Tibial artery (tissue), 4 donors: ENCODE results near the gene NINJ2.

Experiments
- DNase-seq, 2 donors: peaks; one replicate each; pipeline ENCODE4 v3.0.0-alpha.2; 2019
- H3K27ac ChIP-seq, 2 donors: fragments of 200-600 bp; sonication (generic) in 1 of 2; 1 replicate in 1 of 2; 2 replicates in 1 of 2; pipeline ENCODE4 v1.5.1; 2018 to 2019; ENCODE audit warnings: mild to moderate bottlenecking in 1 of 2
- H3K27me3 ChIP-seq, 2 donors: fragments of 200-600 bp; sonication (generic) in 1 of 2; one replicate each; pipeline versions ENCODE4 v1.5.1 to v1.6.0; 2016 to 2019
- H3K36me3 ChIP-seq, 3 donors: fragments of 200-600 bp; sonication (generic) in 2 of 3; one replicate each; pipeline ENCODE4 v1.5.1; 2016 to 2019; ENCODE audit warnings: mild to moderate bottlenecking in 2 of 3
- H3K4me1 ChIP-seq, 4 donors: fragments of 200-600 bp; sonication (generic) in 2 of 4; 1 replicate in 3 of 4; 2 replicates in 1 of 4; pipeline ENCODE4 v1.5.1; 2016 to 2019
- H3K4me3 ChIP-seq, 2 donors: fragments of 200-600 bp; sonication (generic) in 1 of 2; 1 replicate in 1 of 2; 2 replicates in 1 of 2; pipeline ENCODE4 v1.5.1; 2018 to 2019; ENCODE audit warnings: mild to moderate bottlenecking in 2 of 2
- H3K9me3 ChIP-seq, 3 donors: fragments of 200-600 bp; sonication (generic) in 1 of 3; one replicate each; pipeline ENCODE4 v1.5.1; 2016 to 2019
- intact Hi-C: fragments of 100-400 bp; cut with DNase I; formaldehyde crosslinking; loops from one replicate; pipeline ENCODE4 v1.15.0; 2023; ENCODE audit warnings: low total_unique reads
- TF ChIP-seq, protein P1 (sequence below), 2 experiments: fragments of 200-600 bp in 1 of 2; fragments of 450-650 bp in 1 of 2; IDR thresholded peaks; one replicate each; pipeline ENCODE4 v1.5.1; 2017 to 2019; ENCODE audit warnings: antibody characterized with exemption in 2 of 2, mild to moderate bottlenecking in 1 of 2, moderate library complexity in 1 of 2

Gene NINJ2

DNA sequence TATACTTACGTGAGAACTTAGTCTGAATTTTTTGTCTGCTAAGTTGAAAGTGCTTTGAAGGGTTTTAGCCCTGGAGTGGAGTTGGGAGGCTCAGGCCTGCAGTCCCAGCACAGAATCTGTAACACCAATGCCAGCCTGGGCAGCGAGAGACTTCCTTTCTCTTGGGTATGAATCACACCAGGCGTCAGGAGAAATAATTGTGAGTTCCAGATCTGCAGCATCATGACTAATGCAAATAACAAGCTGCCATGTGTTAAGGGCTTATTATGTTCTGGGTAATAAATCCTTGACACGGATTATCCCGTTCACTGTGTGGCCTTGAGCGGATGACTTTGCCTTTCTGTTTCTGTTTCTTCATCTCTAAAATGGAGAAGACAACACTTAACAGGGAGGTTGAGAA lies 132.9 kb downstream of the NINJ2 start:
- DNase-seq = no peak
- Histone ChIP-seq H3K27me3 (no peaks in the 10 kb centered on the region), H3K27ac (no peak overlapping the region), H3K36me3 (peaks cover 0 to 4% (median 0%) of the 10 kb centered on the region in 3 donors), H3K9me3 (peaks cover 0 to 9% (median 6%) of the 10 kb centered on the region in 3 donors), H3K4me3 (no peak overlapping the region), H3K4me1 (no peaks in the 10 kb centered on the region)
- TF ChIP-seq, protein P1, sequence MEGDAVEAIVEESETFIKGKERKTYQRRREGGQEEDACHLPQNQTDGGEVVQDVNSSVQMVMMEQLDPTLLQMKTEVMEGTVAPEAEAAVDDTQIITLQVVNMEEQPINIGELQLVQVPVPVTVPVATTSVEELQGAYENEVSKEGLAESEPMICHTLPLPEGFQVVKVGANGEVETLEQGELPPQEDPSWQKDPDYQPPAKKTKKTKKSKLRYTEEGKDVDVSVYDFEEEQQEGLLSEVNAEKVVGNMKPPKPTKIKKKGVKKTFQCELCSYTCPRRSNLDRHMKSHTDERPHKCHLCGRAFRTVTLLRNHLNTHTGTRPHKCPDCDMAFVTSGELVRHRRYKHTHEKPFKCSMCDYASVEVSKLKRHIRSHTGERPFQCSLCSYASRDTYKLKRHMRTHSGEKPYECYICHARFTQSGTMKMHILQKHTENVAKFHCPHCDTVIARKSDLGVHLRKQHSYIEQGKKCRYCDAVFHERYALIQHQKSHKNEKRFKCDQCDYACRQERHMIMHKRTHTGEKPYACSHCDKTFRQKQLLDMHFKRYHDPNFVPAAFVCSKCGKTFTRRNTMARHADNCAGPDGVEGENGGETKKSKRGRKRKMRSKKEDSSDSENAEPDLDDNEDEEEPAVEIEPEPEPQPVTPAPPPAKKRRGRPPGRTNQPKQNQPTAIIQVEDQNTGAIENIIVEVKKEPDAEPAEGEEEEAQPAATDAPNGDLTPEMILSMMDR (IDR thresholded peaks at IDR 0.05) = no peak
- intact Hi-C loops = no loop called here

DNA sequence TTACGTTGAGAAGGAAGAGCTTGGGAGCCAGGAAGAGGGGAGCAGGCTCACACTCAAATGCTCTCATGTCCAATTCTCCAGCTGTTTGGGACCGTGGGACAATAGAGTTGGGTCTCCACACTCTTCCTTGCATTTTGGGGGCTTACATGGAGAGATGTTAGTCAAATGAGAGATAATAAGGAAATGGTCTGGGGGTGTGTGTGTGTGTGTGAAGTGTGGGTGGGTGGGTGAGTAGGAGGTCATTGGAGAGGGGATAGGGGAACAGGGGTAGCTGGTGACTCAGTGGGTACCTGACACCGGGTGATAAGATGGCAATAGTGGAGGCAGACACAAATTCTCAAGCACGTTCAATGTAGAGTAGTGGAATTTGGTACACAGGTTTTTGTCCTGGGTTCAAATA lies 135.5 kb downstream of the NINJ2 start:
- Histone ChIP-seq H3K4me1 (peaks cover 0 to 3% (median 0%) of the 10 kb centered on the region in 4 donors), H3K27ac (no peak overlapping the region), H3K27me3 (no peaks in the 10 kb centered on the region), H3K36me3 (peaks cover 0 to 5% (median 0%) of the 10 kb centered on the region in 3 donors), H3K9me3 (peaks cover 0 to 9% (median 6%) of the 10 kb centered on the region in 3 donors), H3K4me3 (no peak overlapping the region)
- intact Hi-C loops = no loop called here
- DNase-seq = no peak
- TF ChIP-seq, protein P1 (IDR thresholded peaks at IDR 0.05) = no peak

DNA sequence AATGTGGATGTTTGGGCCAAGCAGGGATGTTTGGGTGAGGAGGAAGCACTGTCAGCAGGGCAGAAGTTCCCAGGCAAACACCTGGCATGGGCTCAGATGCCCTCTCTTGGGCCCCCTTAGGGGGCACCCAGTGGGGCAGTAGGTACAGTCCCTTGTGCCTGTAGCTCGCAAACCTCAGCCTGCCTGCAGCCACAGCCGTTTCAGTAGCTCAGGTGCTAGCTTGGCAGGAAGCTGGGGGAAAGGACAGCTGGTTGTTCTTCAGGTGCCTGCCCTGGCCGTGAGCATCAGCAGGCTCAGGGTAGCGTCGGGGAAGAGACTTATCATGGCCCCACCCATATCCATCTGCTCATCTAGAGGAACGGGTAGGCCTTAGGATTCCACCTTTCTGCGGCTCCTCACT lies 136.0 kb downstream of the NINJ2 start:
- no peak for DNase-seq
- intact Hi-C loops = no loop called here
- Histone ChIP-seq H3K27ac (no peak overlapping the region), H3K27me3 (no peaks in the 10 kb centered on the region), H3K4me3 (no peak overlapping the region), H3K4me1 (peaks cover 0 to 3% (median 0%) of the 10 kb centered on the region in 4 donors), H3K9me3 (peaks cover 0 to 5% (median 2%) of the 10 kb centered on the region in 3 donors), H3K36me3 (peaks cover 0 to 5% (median 0%) of the 10 kb centered on the region in 3 donors)
- TF ChIP-seq, protein P1 (IDR thresholded peaks at IDR 0.05) = no peak

DNA sequence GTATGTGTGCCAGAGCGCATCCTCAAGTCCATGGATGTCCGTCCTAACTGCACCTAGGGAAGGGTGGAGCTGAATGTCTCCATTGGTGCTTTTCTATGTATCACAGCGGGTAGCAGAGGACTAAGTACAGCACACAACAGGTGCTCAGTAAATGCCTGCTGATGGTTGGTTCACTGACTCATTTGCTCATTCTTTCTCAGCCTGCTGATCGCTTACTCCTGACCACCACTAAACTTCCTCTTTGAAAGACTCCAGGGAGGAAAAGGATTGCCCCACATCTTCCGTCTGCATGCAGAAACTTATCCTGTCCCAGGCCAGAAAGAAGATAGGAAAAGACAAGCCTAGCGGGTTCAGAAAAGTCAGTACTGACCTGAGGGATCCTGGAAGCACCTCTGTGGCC lies 137.2 kb downstream of the NINJ2 start:
- Histone ChIP-seq H3K4me3 (no peak overlapping the region), H3K36me3 (peaks cover 0 to 5% (median 0%) of the 10 kb centered on the region in 3 donors), H3K27me3 (no peaks in the 10 kb centered on the region), H3K27ac (no peak overlapping the region), H3K9me3 (no peaks in the 10 kb centered on the region), H3K4me1 (peaks cover 0 to 3% (median 0%) of the 10 kb centered on the region in 4 donors)
- DNase-seq = no peak
- intact Hi-C loops = no loop called here
- TF ChIP-seq, protein P1 (IDR thresholded peaks at IDR 0.05) = no peak

DNA sequence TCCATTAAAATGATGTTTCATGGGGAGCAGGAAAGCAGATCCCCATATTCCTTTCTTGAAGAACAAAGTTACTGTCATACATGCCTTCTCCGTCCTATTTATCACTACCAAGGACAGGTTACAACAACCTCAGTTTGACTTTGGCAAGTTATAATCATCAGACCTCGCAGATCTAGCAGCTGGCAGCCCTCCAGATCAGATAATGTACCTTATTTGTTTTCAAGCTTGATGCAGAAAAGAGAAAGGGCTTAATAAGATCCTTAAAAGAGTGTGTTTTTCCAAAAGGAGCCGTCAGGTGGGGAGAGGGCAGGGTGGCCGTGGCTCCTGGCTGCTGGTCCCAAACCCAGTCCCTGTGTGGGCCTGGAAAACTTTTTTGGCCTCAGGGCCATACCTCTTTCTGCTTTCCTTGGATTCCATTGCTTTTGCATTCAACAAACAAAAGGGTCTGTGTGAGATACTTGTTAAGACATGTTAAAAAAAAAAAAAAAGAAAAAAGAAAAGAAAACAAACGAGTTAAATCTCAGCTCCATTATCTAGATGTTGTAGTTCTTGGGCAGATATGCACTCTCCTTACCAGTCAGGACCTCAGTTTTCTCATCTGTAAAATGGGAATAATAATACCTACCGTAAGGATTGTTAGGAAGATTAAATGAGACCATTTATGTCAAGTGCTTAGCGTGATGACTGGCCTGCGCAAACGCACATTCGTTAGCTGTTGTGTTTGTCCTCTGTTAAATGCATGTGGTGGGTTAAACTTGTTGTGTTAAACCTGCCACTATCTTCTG lies 138.9 kb downstream of the NINJ2 start:
- no peaks in the 10 kb centered on the region for H3K9me3 ChIP-seq
- peaks cover 0 to 5% (median 0%) of the 10 kb centered on the region in 3 donors for H3K36me3 ChIP-seq
- TF ChIP-seq, protein P1 (IDR thresholded peaks at IDR 0.05) = no peak
- no peak for DNase-seq
- H3K4me1 ChIP-seq = peaks cover 0 to 3% (median 0%) of the 10 kb centered on the region in 4 donors
- H3K27me3 ChIP-seq = no peaks in the 10 kb centered on the region
- no peak overlapping the region for H3K27ac ChIP-seq
- intact Hi-C loops = no loop called here
- H3K4me3 ChIP-seq = no peak overlapping the region
